GM18951 (cell line): ENCODE data around the gene CHMP2B.
"Not testable (repeated sequence)": the region's sequence is repeated elsewhere in the genome, so short reads cannot be mapped to it uniquely, and the experiment has no call there.

Experiments
- POLR2A ChIP-seq: IDR thresholded peaks from 4 replicates; pipeline ENCODE4 v1.6.1; 2011; ENCODE audit warnings: mild to moderate bottlenecking; ENCODE audit not compliant: insufficient read length, insufficient read depth; ENCODE audit errors: extremely low read depth
- in situ Hi-C: fragments of 300-500 bp; cut with MboI; formaldehyde crosslinking; loops from one replicate; pipeline ENCODE4 v1.12.0; 2022; ENCODE audit warnings: low sequenced_read_pairs, mixed read lengths, inconsistent platforms; ENCODE audit not compliant: unreplicated experiment

CHMP2B gene

DNA sequence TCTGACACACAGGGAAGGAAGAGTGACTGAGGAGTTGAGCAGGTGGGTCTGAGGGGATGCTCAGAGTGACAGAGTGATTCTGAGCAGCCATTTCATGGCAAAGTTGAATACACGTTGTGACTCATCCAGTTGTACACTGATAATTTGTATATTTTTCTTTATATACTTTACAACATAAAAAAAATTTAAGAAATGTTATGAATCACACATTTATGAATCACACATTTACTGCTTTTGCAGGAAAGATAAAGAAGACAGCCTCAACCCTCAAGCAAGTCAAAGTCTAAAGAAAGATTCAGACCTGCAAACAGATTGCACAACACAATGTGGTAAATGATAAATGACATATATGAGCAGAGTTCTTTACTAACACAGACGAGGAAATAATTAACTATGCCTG is 21.0 kb upstream of the CHMP2B start:
- in situ Hi-C loops, result no loop called here
- no peak for TF ChIP-seq POLR2A

DNA sequence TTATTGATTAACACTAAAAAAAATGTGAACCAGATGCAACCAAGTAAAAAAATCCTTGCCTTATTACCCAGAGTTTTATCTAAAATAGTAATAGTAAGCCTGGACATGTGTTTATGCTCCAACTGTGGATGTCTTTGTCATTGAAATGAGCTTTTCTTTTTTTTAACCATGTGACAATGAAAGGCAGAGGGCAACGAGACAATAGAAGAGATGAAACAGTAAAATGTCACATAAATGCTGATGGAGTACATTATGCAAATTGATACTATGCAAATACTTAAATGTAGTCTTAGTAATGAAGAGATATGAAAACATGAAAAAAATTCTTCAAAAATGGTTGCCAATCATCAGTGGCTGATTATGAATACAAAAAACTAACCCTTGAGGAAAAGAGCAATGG is 20.5 kb upstream of the CHMP2B start:
- in situ Hi-C loops, result no loop called here
- no peak for TF ChIP-seq POLR2A

GRCh38 chr3:87207460-87207859 is 19.6 kb upstream of the CHMP2B start:
- TF ChIP-seq POLR2A, result no peak
- in situ Hi-C loops, result no loop called here

DNA sequence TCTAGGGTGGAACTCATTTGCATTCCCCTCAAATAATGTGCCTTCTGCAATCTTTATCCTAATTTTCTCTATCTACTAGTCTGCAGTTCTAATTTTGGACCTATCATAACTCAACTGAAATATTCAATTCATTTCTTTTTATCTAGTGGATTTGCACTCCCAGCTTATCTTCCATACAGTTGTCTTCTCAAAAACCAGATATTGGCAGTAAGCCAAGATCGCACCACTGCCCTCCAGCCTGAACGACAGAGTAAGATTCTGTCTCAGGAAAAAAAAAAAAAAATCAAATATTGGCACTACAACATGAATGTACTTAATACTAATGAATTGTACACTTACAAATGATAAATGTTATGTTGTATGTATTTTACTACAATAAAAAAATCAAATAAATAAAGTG is 18.0 kb upstream of the CHMP2B start:
- in situ Hi-C loops, result no loop called here
- no peak for TF ChIP-seq POLR2A

DNA sequence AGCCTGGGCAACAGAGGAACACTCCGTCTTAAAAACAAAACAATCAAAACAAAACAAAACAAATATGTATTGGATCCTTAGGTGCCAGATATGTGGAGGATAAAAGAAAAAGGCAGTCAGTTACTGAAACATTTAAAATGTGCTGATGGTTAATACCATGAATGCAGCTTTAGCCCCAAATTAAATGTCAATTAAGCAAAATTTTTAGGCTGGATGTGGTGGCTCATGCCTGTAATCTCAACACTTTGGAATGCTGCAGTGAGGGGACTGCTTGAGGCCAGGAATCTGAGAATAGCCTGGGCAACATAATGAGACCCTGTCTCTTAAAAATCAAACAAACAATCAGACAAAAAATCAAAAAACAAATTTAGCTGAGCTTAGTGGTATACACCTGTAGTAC is 8.5 kb upstream of the CHMP2B start:
- TF ChIP-seq POLR2A, result no peak
- in situ Hi-C loops, result no loop called here

DNA sequence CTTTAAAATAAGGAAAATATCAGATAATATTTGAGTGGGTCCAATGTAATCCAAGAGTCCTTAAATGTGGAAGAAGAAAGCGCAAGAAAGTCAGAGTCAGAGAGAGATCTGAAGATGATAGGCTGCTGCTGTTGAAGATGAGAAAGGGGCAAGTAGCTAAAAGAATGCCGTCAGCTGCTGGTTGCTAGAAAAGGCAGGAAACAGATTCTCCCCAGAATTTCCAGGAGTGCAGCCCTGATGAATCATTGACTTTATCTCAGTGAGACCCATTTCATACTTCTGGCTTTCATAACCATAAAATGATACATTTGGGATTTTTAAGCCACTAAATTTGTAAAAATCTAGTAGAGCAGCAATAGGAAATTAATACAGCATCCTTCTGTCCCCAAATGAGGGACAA is 7.5 kb upstream of the CHMP2B start:
- TF ChIP-seq POLR2A, result no peak
- in situ Hi-C loops, result no loop called here

DNA sequence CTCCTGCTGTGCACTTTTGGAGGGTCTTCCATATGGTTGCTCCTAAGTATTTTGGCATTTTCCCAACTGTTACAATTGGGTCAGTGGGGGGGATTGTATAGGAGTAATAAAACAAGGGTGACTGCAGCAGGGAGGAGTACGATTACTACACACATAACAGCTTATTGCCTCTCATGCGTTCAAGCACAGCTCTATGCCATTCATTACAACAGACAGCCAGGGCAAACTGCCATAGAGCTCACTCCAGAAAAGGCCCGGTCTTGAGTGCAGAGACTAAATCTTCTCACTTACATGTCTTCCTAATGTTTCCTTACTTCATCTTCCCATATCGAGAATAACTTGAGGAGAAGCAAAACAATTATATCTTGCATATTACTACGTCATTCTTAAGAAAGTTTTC is 1.4 kb upstream of the CHMP2B start:
- no peak for TF ChIP-seq POLR2A
- in situ Hi-C loops, result no loop called here

DNA sequence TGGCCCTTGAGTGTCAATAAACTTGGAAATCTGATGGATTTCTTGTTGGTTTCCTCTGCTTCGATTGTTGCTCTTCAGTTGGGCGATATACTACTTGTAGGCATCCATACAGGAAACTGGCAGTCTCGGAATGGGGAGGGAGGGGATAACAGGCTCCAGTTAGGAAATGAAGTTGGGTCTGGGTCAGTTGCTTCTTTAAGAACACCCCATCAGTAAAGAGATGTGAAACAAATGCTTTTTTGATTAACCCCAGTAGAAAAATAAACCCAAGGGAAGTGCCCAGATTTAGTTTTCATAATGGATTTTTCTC is 681 bp downstream of the CHMP2B start:
- no peak for TF ChIP-seq POLR2A
- in situ Hi-C loops, result no loop called here

DNA sequence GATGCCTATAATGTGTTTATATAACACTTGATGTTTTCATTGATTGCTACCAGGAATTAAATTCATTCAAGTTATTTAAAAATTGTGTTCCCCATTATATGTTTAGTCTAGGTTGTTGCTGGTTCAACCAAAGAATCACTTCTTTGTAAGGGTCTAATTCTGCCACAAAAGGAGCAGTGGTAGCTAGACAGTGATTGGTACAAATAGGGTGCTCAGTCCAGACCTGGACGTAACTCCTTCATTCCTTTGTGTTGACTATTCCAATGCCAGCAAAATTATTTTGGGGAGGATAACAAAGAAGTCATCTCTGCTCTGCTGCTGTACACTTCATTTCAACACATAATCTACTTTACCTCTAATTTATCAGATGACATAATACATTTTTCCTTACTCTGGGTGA is 1.2 kb downstream of the CHMP2B start:
- no peak for TF ChIP-seq POLR2A
- in situ Hi-C loops, result no loop called here

DNA sequence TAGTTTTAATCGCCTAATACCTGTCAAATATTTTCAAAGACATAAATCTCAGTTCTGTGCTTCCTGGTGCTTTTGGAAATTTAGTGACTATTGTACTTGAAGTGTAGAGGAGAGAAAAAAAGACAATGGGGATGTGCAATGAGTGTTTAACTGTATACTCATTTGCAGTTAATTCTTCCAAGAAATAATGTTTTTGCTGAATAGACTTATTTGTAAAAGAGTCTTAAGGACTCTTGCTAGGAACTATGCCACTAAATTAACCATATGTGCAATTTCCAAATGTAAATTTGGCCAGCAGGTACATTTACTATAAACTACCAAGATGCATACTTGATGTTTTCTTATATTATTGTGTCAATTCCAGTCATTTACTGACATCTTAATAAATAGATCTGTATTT is 2.0 kb downstream of the CHMP2B start:
- TF ChIP-seq POLR2A, result no peak
- in situ Hi-C loops, result no loop called here

DNA sequence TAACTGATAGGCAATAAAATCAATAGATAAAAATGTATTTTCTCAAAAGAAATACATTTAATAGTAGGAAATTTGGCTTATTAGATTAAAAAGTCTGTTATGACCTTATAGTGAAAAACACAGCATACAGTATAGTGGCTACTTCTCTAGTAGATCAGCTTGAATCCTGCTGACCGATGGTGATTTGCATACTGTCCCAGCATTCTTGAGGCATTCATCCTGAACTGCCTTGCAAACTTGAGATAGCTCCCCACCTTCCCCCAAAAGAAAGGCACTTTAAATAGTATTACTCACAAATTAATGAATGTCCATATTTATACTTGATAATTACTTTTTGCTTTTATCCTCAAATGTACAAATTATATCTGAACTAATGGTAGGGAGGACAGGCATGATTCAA is 6.7 kb downstream of the CHMP2B start:
- in situ Hi-C loops, result no loop called here
- TF ChIP-seq POLR2A, result no peak

DNA sequence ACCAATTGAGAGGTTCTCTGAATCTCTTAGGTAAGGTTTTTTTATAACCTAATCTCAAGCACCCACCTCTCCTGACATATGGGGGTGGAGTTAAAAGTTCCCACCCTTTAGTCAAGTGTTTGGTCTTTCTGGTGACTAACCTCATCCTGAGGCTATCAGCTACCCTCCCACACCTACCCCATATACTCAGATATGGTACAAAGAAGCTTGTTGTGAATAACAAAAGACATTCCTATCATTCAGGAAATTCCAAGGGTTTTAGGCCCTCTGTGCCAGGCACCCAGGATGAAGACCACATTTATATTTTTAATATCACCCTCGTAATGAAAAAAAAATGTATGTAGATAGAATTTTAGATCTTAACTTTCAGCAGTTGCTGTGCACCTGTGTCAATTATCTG is 9.0 kb downstream of the CHMP2B start:
- in situ Hi-C loops, result no loop called here
- TF ChIP-seq POLR2A, result no peak

- no peak for TF ChIP-seq POLR2A
- in situ Hi-C loops, result no loop called here
Observed at GRCh38 chr3:87246662-87247429, 19.7 kb downstream of the CHMP2B start.

GRCh38 chr3:87247430-87247773 is 20.3 kb downstream of the CHMP2B start:
- in situ Hi-C loops, result no loop called here
- no peak for TF ChIP-seq POLR2A

DNA sequence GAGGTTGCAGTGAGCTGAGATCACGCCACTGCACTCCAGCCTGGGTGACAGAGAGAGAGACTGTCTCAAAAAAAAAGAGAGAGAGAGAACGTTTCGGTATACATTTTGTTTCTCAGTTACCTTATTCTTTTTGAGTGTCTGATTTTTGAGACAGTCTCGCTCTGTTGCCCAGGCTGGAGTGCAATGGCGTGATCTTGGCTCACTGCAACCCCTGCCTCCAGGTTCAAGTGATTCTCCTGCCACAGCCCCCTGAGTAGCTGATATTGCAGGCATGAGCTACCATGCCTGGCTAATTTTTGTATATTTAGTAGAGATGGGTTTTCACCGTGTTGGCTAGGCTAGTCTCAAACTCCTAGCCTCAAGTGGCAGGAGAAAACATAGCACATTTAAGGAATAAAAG is 21.1 kb downstream of the CHMP2B start:
- in situ Hi-C loops, result not testable (repeated sequence)
